Measurements from ENCODE around the gene TBCD.

The TBCD gene

GRCh38 chr17:82841921-82842596 is 90.2 kb downstream of the TBCD start:
- no peak for TF ChIP-seq POLR2A (IDR thresholded peaks at IDR 0.05; ENCODE audit: extremely low read depth, insufficient read length)
- no peak for TF ChIP-seq MAX (IDR thresholded peaks at IDR 0.05; ENCODE audit: low read depth, low read length)
- TF ChIP-seq CTCF (IDR thresholded peaks at IDR 0.05; ENCODE audit: low read depth, low read length) = no peak
- no peak for TF ChIP-seq MYC (IDR thresholded peaks at IDR 0.05; ENCODE audit: low read depth, low read length)
- no peak overlapping the region for H3K4me3 ChIP-seq (ENCODE audit: low read depth, low read length)
- DNase-seq (ENCODE audit: low read depth) = no peak

- no peak overlapping the region for H3K4me3 ChIP-seq (ENCODE audit: low read depth, low read length)
- DNase-seq (ENCODE audit: low read depth) = no peak
- TF ChIP-seq CTCF (IDR thresholded peaks at IDR 0.05; ENCODE audit: low read depth, low read length) = no peak
- no peak for TF ChIP-seq POLR2A (IDR thresholded peaks at IDR 0.05; ENCODE audit: extremely low read depth, insufficient read length)
- no peak for TF ChIP-seq MYC (IDR thresholded peaks at IDR 0.05; ENCODE audit: low read depth, low read length)
- no peak for TF ChIP-seq MAX (IDR thresholded peaks at IDR 0.05; ENCODE audit: low read depth, low read length)
These were observed 92.2 kb downstream of the TBCD start for GRCh38 chr17:82843904-82844680.

GRCh38 chr17:82844796-82845162 is 92.9 kb downstream of the TBCD start:
- TF ChIP-seq MAX (IDR thresholded peaks at IDR 0.05; ENCODE audit: low read depth, low read length) = no peak
- TF ChIP-seq CTCF (IDR thresholded peaks at IDR 0.05; ENCODE audit: low read depth, low read length) = no peak
- no peak for TF ChIP-seq MYC (IDR thresholded peaks at IDR 0.05; ENCODE audit: low read depth, low read length)
- no peak for TF ChIP-seq POLR2A (IDR thresholded peaks at IDR 0.05; ENCODE audit: extremely low read depth, insufficient read length)
- no peak for DNase-seq (ENCODE audit: low read depth)
- H3K4me3 ChIP-seq (ENCODE audit: low read depth, low read length) = no peak overlapping the region

- no peak overlapping the region for H3K4me3 ChIP-seq (ENCODE audit: low read depth, low read length)
- DNase-seq (ENCODE audit: low read depth) = no peak
- TF ChIP-seq MYC (IDR thresholded peaks at IDR 0.05; ENCODE audit: low read depth, low read length) (no peak), CTCF (IDR thresholded peaks at IDR 0.05; ENCODE audit: low read depth, low read length) (no peak), POLR2A (IDR thresholded peaks at IDR 0.05; ENCODE audit: extremely low read depth, insufficient read length) (no peak), MAX (IDR thresholded peaks at IDR 0.05; ENCODE audit: low read depth, low read length) (no peak)
These were observed 93.4 kb downstream of the TBCD start for GRCh38 chr17:82845163-82845807.

- H3K4me3 ChIP-seq (ENCODE audit: low read depth, low read length) = no peak overlapping the region
- TF ChIP-seq POLR2A (IDR thresholded peaks at IDR 0.05; ENCODE audit: extremely low read depth, insufficient read length) = no peak
- no peak for TF ChIP-seq CTCF (IDR thresholded peaks at IDR 0.05; ENCODE audit: low read depth, low read length)
- no peak for TF ChIP-seq MAX (IDR thresholded peaks at IDR 0.05; ENCODE audit: low read depth, low read length)
- no peak for DNase-seq (ENCODE audit: low read depth)
These were observed 94.3 kb downstream of the TBCD start for GRCh38 chr17:82846061-82846691.

Data from NB4 (cell line).